ENCODE results near the gene PTPRG.

DNA sequence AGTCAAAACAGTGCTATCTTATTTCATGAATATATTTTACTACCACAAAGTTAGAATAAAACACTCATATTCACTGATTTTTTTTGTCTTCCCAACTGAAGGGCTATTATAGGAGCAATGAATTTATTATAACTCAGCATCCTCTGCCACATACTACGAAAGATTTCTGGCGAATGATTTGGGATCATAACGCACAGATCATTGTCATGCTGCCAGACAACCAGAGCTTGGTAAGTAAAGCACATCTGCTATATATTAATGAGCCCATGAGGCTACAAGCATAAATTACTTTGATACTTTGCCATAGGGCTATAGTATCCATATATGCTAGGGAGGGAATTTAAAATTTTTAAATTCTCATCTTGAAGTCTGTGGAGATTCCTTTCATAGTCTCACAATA, 716.1 kb downstream of the PTPRG start:
- TF ChIP-seq, protein P1, sequence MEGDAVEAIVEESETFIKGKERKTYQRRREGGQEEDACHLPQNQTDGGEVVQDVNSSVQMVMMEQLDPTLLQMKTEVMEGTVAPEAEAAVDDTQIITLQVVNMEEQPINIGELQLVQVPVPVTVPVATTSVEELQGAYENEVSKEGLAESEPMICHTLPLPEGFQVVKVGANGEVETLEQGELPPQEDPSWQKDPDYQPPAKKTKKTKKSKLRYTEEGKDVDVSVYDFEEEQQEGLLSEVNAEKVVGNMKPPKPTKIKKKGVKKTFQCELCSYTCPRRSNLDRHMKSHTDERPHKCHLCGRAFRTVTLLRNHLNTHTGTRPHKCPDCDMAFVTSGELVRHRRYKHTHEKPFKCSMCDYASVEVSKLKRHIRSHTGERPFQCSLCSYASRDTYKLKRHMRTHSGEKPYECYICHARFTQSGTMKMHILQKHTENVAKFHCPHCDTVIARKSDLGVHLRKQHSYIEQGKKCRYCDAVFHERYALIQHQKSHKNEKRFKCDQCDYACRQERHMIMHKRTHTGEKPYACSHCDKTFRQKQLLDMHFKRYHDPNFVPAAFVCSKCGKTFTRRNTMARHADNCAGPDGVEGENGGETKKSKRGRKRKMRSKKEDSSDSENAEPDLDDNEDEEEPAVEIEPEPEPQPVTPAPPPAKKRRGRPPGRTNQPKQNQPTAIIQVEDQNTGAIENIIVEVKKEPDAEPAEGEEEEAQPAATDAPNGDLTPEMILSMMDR (IDR thresholded peaks at IDR 0.05; ENCODE audit: insufficient read depth, low read depth, low read length), result no peak
- TF ChIP-seq EZH2 (IDR thresholded peaks at IDR 0.05; ENCODE audit: insufficient read depth, low read length), result no peak
